Measurements from ENCODE around the gene CLDN7. TPM values are rescaled to one million over a fixed set of nuclear protein-coding genes. Genes with fewer than 3 reads are reported as not detected.

The CLDN7 gene
- total RNA-seq, 1 donor from 2014 or later, result 1.8 TPM

- CTCF ChIA-PET, result interaction anchor here (1.1 to 1.8 kb wide), 2 partner anchors 29 to 262 kb away, joined by 4 read pairs; partner anchors contain the start of gene ACAP1
- H3K9me3 Mint-ChIP-seq, result no peaks in the 10 kb centered on the region
- intact Hi-C loops (cut with micrococcal nuclease), result loop anchor here (1.0 to 2.0 kb wide), 13 partner anchors 7 to 379 kb away; partner anchors contain the start of genes ELP5, GABARAP, GPS2 and NEURL4
- POLR2A ChIA-PET, result interaction anchor here (0.6 to 3.8 kb wide), 11 partner anchors 22 to 537 kb away, joined by 3 to 62 read pairs (median 7); partner anchors contain the start of genes ACAP1, CD68, NEURL4 and PHF23
- peak overlapping the region; percentile 99 for H3K27ac Mint-ChIP-seq
- DNase-seq, result peak; percentile 55
- H3K27me3 Mint-ChIP-seq, result no peaks in the 10 kb centered on the region
- H3K36me3 Mint-ChIP-seq (ENCODE audit: low read depth), result peaks cover 56% of the 10 kb centered on the region
- TF ChIP-seq, protein P1, sequence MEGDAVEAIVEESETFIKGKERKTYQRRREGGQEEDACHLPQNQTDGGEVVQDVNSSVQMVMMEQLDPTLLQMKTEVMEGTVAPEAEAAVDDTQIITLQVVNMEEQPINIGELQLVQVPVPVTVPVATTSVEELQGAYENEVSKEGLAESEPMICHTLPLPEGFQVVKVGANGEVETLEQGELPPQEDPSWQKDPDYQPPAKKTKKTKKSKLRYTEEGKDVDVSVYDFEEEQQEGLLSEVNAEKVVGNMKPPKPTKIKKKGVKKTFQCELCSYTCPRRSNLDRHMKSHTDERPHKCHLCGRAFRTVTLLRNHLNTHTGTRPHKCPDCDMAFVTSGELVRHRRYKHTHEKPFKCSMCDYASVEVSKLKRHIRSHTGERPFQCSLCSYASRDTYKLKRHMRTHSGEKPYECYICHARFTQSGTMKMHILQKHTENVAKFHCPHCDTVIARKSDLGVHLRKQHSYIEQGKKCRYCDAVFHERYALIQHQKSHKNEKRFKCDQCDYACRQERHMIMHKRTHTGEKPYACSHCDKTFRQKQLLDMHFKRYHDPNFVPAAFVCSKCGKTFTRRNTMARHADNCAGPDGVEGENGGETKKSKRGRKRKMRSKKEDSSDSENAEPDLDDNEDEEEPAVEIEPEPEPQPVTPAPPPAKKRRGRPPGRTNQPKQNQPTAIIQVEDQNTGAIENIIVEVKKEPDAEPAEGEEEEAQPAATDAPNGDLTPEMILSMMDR (IDR thresholded peaks at IDR 0.05), result no peak
- H3K4me1 Mint-ChIP-seq, result peaks cover 46% of the 10 kb centered on the region
- peak overlapping the region; percentile 96 for H3K4me3 Mint-ChIP-seq
- ATAC-seq (ENCODE audit: low read depth), result no peak
Observed at GRCh38 chr17:7307686-7308624, 45.7 kb upstream of the CLDN7 start.

DNA sequence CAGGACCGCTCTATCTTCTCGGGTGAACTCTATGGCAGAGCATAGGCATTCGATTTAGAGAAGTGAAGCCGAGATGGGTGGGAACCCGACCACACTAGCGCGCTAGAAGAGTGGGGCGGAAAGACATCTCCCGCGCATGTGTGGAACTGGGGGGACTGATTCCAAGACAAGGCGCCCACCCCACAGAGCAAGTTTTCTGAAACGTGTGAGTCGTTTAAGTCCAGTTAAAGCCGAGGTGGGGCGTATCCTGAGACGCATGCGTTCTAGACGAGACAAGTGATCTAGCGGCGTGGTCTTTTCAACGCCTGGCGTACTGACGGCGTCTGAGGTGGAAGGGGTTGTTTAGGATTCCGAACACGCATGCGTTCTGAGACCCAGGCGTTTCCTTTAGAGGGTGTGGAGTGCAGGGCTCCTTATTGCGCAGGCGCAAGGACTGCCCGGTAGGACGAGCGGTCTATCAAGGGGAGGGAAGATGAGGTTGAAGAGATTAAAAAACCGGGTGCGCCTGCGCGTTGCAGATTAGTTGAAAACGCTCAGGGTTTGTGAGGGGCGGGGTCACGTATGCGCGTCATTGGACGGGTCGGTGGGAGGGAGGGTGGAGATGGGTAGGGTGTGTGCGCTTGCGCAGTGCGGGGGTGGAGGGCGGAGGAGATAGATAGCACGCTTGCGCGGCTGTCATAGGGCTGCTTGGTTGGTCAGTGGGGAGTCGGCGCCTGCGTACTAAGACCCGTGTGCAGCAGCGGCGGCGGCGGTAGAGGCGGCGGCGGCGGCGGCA is 44.8 kb upstream of the CLDN7 start, which contains the start of gene EIF5A:
EIF5A (plus strand) TSS at position 718 of the 775 bp plus-strand sequence. CDS start 2,008 bp downstream, outside the sequence.
- Mint-ChIP-seq H3K9me3 (no peaks in the 10 kb centered on the region), H3K4me3 (peak within 1 kb of the TSS; percentile 96), H3K36me3 (ENCODE audit: low read depth) (peaks cover 48% of the 10 kb centered on the region), H3K4me1 (peaks cover 38% of the 10 kb centered on the region), H3K27ac (peak within 1 kb of the TSS; percentile 99), H3K27me3 (no peaks in the 10 kb centered on the region)
- DNase-seq (peak; percentile 98), ATAC-seq (ENCODE audit: low read depth) (peak; percentile 72)
- intact Hi-C loops (cut with micrococcal nuclease), result loop anchor here (1.0 to 2.0 kb wide), 13 partner anchors 8 to 380 kb away; partner anchors contain the start of genes ELP5, GABARAP, GPS2 and NEURL4
- CTCF ChIA-PET, result interaction anchor here (2.0 kb wide), 1 partner anchor 11 kb away, joined by 11 read pairs; no protein-coding TSS in a partner anchor
- TF ChIP-seq, protein P1 (IDR thresholded peaks at IDR 0.05), result no peak
- POLR2A ChIA-PET, result interaction anchor here (0.6 to 3.0 kb wide), 7 partner anchors 11 to 380 kb away, joined by 3 to 13 read pairs (median 3); partner anchors contain the start of genes ACAP1 and TP53

DNA sequence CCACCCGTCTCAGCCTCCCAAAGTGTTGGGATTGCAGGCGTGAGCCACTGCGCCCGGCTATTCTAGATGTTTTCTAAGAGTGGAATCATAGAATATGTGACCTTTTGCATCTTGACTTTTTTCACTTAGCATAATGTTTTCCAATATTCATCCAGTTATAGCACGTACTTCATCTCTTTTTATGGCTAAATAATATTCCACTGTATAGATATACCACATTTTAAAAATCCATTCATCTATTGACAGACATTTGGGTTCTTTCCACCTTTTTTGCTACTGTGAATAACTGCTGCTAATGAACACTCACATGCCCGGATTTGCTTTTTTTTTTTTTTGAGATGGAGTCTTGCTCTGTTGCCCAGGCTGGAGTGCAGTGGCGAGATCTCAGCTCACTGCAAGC is 41.9 kb upstream of the CLDN7 start:
- TF ChIP-seq, protein P1 (IDR thresholded peaks at IDR 0.05), result no peak
- DNase-seq (no peak), ATAC-seq (ENCODE audit: low read depth) (no peak)
- no peaks in the 10 kb centered on the region for H3K9me3 Mint-ChIP-seq
- peaks cover 11% of the 10 kb centered on the region for H3K4me1 Mint-ChIP-seq
- H3K4me3 Mint-ChIP-seq, result peak overlapping the region; percentile 24
- intact Hi-C loops (cut with micrococcal nuclease), result no loop called here
- CTCF ChIA-PET, result interaction anchor here (1.4 kb wide), 1 partner anchor 258 kb away, joined by 3 read pairs; no protein-coding TSS in a partner anchor
- H3K27ac Mint-ChIP-seq, result no peak overlapping the region
- peaks cover 20% of the 10 kb centered on the region for H3K36me3 Mint-ChIP-seq (ENCODE audit: low read depth)
- POLR2A ChIA-PET, result interaction anchor here (0.7 to 1.8 kb wide), 7 partner anchors 15 to 476 kb away, joined by 3 to 6 read pairs (median 4); partner anchors contain the start of genes ACAP1, POLR2A and TP53
- peaks cover 2% of the 10 kb centered on the region for H3K27me3 Mint-ChIP-seq

GRCh38 chr17:7296189-7296861 is 34.0 kb upstream of the CLDN7 start:
- Mint-ChIP-seq H3K27me3 (peaks cover 18% of the 10 kb centered on the region), H3K4me1 (peaks cover 24% of the 10 kb centered on the region), H3K4me3 (peak overlapping the region; percentile 32), H3K36me3 (ENCODE audit: low read depth) (no peaks in the 10 kb centered on the region), H3K27ac (no peak overlapping the region), H3K9me3 (no peaks in the 10 kb centered on the region)
- peak; percentile 75 for DNase-seq
- ChIA-PET CTCF (interaction anchor here (0.6 to 3.5 kb wide), 24 partner anchors 9 to 293 kb away, joined by 3 to 38 read pairs (median 6); partner anchors contain the start of genes ACADVL, ACAP1, DLG4 and GPS2), POLR2A (interaction anchor here (0.6 to 2.2 kb wide), 19 partner anchors 9 to 391 kb away, joined by 3 to 14 read pairs (median 4); partner anchors contain the start of genes ACAP1, EIF5A, GABARAP and GPS2)
- ATAC-seq (ENCODE audit: low read depth), result peak; percentile 49
- intact Hi-C loops (cut with micrococcal nuclease), result loop anchor here (1.0 to 5.0 kb wide), 5 partner anchors 16 to 250 kb away; partner anchors contain the start of gene CLDN7
- TF ChIP-seq, protein P1 (IDR thresholded peaks at IDR 0.05), result peak; percentile 29

All from activated B cell treated with CpG ODN at 0.5 μM for 24 hours (primary cell).